NT2/D1 (cell line): ENCODE data around the gene HMCES.

Experiments used
- DNase-seq: peaks from one replicate; pipeline ENCODE4 v3.0.0-alpha.2; 2011; ENCODE audit warnings: low read depth, low spot score
- H3K27me3 ChIP-seq: 2 replicates; pipeline ENCODE4 v1.6.0; 2011; ENCODE audit warnings: mild to moderate bottlenecking; ENCODE audit not compliant: insufficient read length, insufficient read depth
- H3K36me3 ChIP-seq: 2 replicates; pipeline ENCODE4 v1.6.1; 2011; ENCODE audit warnings: mild to moderate bottlenecking, low read length, mixed read lengths; ENCODE audit not compliant: insufficient read depth, insufficient read length
- H3K4me1 ChIP-seq: 2 replicates; pipeline ENCODE4 v1.5.1; 2011; ENCODE audit not compliant: insufficient read depth, insufficient read length
- H3K4me3 ChIP-seq: 2 replicates; pipeline ENCODE4 v1.5.1; 2011; ENCODE audit warnings: low read depth; ENCODE audit not compliant: insufficient read length
- H3K9ac ChIP-seq: 2 replicates; pipeline ENCODE4 v1.6.0; 2011; ENCODE audit warnings: low read depth; ENCODE audit not compliant: insufficient read length
- H3K9me3 ChIP-seq: 2 replicates; pipeline ENCODE4 v1.5.1; 2011; ENCODE audit warnings: mild to moderate bottlenecking, low read length; ENCODE audit not compliant: insufficient read depth
- SUZ12 ChIP-seq: IDR thresholded peaks from 2 replicates; pipeline ENCODE4 v1.6.1; 2011; ENCODE audit not compliant: insufficient read length, insufficient read depth; ENCODE audit errors: extremely low read depth
- YY1 ChIP-seq: IDR thresholded peaks from 2 replicates; pipeline ENCODE4 v1.6.1; 2011; ENCODE audit not compliant: insufficient read length, insufficient read depth
- ZNF274 ChIP-seq: IDR thresholded peaks from 2 replicates; pipeline ENCODE4 v1.6.1; 2011; ENCODE audit warnings: mild to moderate bottlenecking, low read depth, low read length

Gene HMCES

DNA sequence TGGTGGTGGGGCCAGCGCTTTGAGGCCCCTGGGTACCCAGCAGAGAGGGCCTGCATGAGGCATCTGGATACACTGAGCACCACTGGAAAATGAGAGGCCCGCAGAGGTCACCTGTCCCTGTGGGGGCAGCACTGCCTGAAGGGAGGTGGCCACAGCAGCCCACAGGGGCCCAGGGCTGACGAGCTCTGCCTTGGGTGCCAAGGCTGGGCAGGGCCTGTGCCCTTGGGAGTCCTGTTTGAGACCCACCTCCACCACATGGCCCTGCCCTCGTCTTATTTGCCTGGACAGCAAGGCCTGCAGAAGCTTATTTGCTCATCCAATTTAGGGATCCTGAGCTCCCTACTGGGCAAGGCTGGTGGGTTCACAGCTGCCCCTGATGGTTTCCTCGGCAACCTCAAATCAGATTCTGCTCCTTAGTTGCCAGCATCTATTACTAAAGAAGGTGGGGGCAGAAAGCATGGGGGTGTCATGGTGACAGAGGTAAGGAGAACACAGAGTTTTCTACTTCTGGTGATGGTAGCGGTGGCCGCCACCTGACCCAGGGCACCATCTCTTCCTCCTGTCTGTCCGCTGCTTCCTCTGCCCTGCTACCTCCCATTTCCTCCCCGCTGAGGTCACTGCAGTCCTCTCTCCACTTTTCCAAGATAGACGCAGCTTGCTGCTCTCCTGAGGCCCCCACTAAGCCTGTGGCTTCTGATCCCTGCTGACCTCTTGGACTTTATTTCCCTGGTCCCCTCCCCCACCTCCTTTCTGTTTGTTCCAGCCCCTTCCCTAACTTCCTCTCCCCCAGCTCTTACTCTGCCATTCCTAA lies 62.9 kb downstream of the HMCES start:
- no peaks in the 10 kb centered on the region for H3K27me3 ChIP-seq
- no peak for DNase-seq
- peaks cover 8% of the 10 kb centered on the region; the same call in 1 of the 2 replicates for H3K9me3 ChIP-seq
- no peak overlapping the region for H3K9ac ChIP-seq
- H3K4me1 ChIP-seq = peaks cover 12% of the 10 kb centered on the region
- H3K36me3 ChIP-seq = no peaks in the 10 kb centered on the region
- no peak overlapping the region for H3K4me3 ChIP-seq
- TF ChIP-seq YY1 = no peak
- TF ChIP-seq SUZ12 = no peak
- TF ChIP-seq ZNF274 = no peak

- no peak for DNase-seq
- Histone ChIP-seq H3K9me3 (peaks cover 8% of the 10 kb centered on the region; the same call in 1 of the 2 replicates), H3K4me3 (peak overlapping the region; percentile 47), H3K9ac (peak overlapping the region; percentile 77), H3K4me1 (peaks cover 12% of the 10 kb centered on the region), H3K27me3 (no peaks in the 10 kb centered on the region), H3K36me3 (no peaks in the 10 kb centered on the region)
- TF ChIP-seq ZNF274 = no peak
- no peak for TF ChIP-seq YY1
- TF ChIP-seq SUZ12 = no peak
Measured at GRCh38 chr3:129343643-129344360, 65.1 kb downstream of the HMCES start.

- TF ChIP-seq ZNF274 (no peak), SUZ12 (no peak), YY1 (no peak)
- peaks cover 8% of the 10 kb centered on the region; the same call in 1 of the 2 replicates for H3K9me3 ChIP-seq
- peaks cover 12% of the 10 kb centered on the region for H3K4me1 ChIP-seq
- H3K27me3 ChIP-seq = no peaks in the 10 kb centered on the region
- peak overlapping the region; percentile 77 for H3K9ac ChIP-seq
- peak overlapping the region; percentile 47 for H3K4me3 ChIP-seq
- DNase-seq = peak; percentile 57
- no peaks in the 10 kb centered on the region for H3K36me3 ChIP-seq
Measured at GRCh38 chr3:129344540-129345220, 66.0 kb downstream of the HMCES start.

DNA sequence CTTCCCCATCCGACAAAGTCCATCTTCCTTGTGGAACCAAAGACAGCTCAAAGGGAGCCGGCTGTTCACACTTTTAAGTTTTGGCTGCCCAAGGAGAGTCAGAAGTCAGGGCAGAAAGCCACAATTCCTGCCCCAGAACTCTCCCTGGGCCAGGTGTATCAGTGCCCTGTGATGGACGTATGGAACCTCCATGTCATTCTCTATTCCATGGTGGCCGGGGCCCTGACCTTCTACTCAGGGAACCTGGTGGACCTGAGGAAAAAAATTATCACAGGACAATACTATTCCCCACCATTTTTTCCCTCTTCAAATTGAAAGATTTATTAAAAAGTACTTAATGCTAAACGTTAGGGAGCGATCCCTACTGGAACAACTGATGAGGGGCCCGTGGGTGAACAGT lies 66.6 kb downstream of the HMCES start:
- Histone ChIP-seq H3K9ac (no peak overlapping the region), H3K4me3 (no peak overlapping the region), H3K27me3 (no peaks in the 10 kb centered on the region), H3K36me3 (no peaks in the 10 kb centered on the region), H3K4me1 (peaks cover 12% of the 10 kb centered on the region), H3K9me3 (peaks cover 8% of the 10 kb centered on the region; the same call in 1 of the 2 replicates)
- TF ChIP-seq SUZ12 (no peak), ZNF274 (no peak), YY1 (no peak)
- DNase-seq = no peak

DNA sequence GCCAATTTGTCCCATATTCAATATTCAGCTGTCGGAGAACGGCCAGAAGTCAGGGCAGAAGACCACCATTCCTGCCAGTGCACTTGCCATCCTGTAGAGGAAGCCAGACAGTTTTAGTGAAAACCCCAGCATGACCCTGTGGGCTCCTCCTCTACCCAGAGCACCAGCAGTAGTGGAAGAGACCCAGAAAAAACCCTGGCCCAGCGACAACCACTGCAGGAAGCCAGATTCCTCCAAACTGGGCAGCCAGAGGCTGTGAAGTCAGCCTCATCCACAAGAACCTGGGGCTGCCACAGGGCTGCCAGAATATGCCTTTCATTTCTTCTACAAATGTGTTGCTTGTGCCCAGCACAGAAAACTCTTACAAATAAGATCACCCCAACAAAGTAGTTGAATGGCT lies 67.3 kb downstream of the HMCES start:
- Histone ChIP-seq H3K9me3 (peaks cover 3% of the 10 kb centered on the region; the same call in 1 of the 2 replicates), H3K9ac (no peak overlapping the region), H3K4me3 (no peak overlapping the region), H3K4me1 (peaks cover 12% of the 10 kb centered on the region), H3K27me3 (no peaks in the 10 kb centered on the region), H3K36me3 (no peaks in the 10 kb centered on the region)
- TF ChIP-seq SUZ12 = no peak
- no peak for TF ChIP-seq YY1
- no peak for DNase-seq

DNA sequence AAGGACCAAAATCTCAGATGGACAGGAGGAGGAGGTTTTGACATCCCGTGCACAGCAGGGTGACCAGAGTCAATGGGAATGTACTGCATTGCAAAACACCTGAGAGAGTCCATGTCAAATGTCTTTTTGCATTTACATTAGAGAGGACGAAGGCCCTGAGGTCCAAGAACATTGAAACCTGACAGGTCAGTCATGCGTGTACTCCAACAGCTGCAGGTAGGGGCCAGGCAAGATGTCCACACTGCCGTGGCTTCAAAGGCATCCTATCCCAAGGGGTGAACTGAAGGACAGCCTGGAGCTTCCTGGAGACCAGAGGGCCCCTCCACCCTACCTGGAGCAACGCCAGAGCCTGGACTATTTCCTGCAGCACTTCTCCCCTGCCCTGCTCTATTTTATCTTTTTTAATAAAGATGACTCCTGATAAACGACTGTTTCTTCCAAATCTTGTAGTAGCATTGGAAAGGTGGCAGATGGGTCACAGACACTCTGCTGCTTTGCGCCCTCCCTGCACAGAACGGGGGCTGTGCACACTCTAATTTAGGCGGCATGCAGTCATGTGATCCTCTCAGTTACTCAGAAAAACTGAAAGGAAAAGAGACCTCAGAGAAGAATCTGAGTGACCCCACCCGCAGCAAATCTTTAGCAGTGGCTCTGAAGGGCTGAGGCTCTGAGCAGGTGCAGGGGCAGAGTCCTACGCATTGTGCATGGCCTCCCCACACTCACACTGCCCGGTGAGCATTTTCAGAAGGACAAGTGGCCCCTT lies 68.2 kb downstream of the HMCES start:
- peaks cover 10% of the 10 kb centered on the region for H3K4me1 ChIP-seq
- no peak for DNase-seq
- H3K4me3 ChIP-seq = no peak overlapping the region
- H3K36me3 ChIP-seq = no peaks in the 10 kb centered on the region
- H3K9ac ChIP-seq = no peak overlapping the region
- H3K9me3 ChIP-seq = no peaks in the 10 kb centered on the region
- no peaks in the 10 kb centered on the region for H3K27me3 ChIP-seq
- no peak for TF ChIP-seq SUZ12
- no peak for TF ChIP-seq YY1
